ENCODE measurements around the gene DHRS7B.

Gene DHRS7B

GRCh38 chr17:21157586-21158370 lies 31.0 kb downstream of the DHRS7B start:
- DNase-seq (ENCODE audit: low read depth in 2 of 2), result no peak

GRCh38 chr17:21160401-21160800 lies 33.6 kb downstream of the DHRS7B start:
- no peak for DNase-seq (ENCODE audit: low read depth in 2 of 2)

DNA sequence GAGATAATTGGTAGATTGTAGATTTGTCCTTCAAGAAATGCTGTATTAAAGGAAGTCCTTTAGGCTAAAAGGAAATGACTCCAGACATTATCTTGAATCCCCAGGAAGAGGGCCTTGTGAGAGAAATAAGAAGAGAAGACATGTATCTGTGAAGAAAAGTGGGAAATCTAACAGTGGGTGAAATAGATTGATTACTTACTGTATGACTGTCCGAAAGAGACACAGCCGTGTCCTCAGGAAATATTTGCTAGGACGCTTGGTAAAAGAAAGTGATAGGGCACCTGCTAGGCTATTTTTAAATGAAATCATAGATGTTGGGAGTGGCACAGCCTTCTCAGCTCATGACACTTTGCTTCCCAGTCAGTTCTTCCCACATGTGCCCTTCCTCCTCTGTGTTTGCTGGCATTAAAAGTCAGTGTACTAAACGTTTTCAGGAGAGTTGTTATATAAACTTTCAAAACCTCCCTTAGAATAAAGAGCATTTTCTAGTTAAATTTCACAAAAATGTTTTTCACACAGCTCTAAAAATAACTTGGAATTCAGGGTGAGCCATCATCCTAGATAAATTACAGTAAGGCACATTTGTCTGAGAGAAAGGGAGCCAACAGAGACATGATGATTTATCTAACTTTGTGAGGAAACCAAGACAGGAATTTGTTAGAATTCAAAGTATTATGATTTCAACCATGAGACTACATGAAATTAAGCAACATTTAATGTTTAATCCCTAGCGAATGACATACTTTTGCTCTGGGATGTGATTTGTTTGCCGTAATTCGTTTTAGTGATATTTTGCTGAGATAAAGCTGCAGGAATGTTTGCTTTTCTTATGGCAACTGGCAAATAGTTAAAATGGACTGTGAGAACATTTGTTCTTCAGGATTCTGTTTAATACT lies 35.0 kb downstream of the DHRS7B start:
- no peak for DNase-seq (ENCODE audit: low read depth in 2 of 2)

- no peak for DNase-seq (ENCODE audit: low read depth in 2 of 2)
These were observed 35.6 kb downstream of the DHRS7B start for GRCh38 chr17:21162394-21162775.

GRCh38 chr17:21163101-21163500 lies 36.3 kb downstream of the DHRS7B start:
- DNase-seq (ENCODE audit: low read depth in 2 of 2), result no peak

DNA sequence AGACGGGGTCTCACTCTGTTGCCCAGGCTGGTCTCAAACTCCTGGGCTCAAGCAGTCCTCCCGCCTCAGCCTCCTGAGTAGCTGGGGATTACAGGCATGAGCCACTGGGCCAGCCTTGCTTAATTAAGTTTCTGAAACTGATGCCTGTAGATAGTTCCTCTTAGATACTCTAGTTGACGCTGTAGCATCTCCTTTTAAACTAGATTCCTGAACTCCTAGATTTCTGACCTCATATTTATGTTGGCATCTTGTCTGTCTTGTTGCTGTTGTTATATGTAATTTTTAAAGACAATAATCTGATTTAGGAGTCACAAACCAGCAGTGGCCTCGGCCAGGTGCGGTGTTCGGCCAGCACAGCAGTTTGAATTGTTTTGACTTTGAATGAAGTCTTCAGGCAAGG lies 37.5 kb downstream of the DHRS7B start:
- DNase-seq (ENCODE audit: low read depth in 2 of 2), result no peak

GRCh38 chr17:21164620-21165019 lies 37.9 kb downstream of the DHRS7B start:
- no peak for DNase-seq (ENCODE audit: low read depth in 2 of 2)

GRCh38 chr17:21165922-21166594 lies 39.3 kb downstream of the DHRS7B start:
- DNase-seq (ENCODE audit: low read depth in 2 of 2), result no peak

DNA sequence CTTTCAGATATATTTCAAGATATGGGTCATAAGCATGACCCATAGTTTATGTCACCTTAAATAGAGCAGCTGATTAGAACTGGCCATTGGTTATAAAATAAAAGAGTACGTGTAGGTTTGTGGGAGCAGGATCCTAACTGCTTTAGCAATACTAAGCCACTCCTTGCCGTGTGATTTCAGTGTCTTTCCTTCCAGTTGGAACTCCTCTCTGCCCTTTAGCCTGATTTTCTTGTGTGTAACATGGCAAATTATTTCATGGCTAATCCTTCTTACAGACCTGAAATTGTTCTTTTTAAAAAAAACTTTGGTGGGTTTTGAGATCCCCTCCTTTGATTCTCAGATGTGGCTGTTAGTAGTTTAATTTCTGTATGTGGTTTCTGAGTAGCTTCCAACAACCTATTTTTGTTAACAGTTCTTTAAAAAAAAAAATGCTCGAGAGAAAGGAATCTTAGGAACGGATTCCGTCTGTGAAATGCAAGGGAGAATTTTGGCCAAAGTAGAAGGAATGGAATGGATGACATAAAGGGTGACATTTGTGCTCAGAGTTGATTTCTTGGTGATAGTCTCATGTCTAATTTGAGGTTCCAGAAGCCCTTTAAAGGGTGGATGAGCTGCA lies 39.9 kb downstream of the DHRS7B start:
- no peak for DNase-seq (ENCODE audit: low read depth in 2 of 2)

DNA sequence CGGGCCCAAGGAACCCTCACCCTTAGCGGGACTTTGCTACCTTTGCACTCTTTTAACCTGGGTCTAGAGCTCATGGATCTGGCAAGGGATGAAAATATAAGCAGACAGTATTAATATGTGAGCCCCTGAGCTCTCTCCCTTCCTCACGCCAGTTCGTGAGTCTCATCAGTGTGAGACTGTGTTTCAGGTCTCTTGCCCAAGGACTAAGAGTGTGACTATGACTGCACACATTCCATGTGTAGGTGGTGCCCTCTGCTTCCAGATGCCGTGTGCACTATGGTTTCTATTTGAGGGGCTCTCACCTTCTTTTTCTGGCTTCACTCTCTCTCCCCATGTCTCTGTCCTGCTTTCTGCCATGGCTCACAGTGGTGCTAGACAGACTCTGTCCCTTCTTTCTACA lies 40.5 kb downstream of the DHRS7B start:
- DNase-seq (ENCODE audit: low read depth in 2 of 2), result no peak

GRCh38 chr17:21168555-21168865 lies 41.7 kb downstream of the DHRS7B start:
- DNase-seq (ENCODE audit: low read depth in 2 of 2), result no peak

DNA sequence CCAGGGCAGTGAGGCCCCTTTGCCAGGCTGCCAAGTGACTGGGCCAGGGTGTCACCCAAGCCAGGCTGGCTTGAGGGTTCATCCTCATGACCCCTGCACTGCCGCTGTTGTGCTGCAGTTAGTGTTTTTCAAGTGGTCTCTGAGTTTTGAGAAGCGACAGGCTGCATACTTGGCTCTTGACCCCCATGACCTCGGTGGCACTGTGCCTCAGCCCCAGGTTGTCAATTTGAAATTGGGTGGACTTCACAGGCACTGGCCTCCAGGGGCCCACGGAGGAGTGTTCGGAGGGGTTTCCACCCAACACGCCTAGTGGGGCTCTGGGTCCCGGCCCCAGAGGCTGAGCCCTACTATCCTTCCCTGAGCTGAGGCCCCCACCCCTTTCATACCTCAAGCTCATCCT lies 42.7 kb downstream of the DHRS7B start:
- no peak for DNase-seq (ENCODE audit: low read depth in 2 of 2)

- DNase-seq (ENCODE audit: low read depth in 2 of 2), result no peak
These were observed 44.0 kb downstream of the DHRS7B start for GRCh38 chr17:21170809-21171208.

DNA sequence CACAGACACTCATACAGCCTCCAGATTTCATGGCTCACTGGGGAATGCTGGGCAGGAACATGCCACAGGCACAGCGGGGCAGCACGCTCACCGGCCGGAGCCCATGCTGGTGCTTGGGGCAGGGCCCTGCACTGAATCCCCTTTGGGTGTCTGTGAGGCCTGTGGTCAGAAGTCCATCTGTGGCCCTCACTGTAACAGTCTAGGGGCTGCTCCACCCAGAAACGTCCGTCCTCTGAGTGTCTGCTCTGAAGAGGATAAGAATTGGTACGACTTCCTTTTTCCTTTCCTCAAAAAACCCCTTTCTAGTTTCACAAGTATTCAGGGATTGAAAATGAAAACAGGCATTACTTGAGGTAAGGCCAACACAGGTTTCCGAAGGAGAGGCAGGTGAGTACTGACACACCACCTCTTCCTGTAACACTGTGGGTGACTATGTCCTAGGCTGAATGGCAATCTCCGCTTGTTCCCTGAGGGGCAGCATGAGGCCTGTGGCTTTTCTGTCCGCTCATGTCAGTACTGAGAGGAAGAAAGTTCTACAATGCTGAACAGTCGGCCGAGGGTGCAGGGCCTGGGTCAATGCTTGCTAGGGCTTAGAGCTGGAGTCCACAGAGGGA lies 44.7 kb downstream of the DHRS7B start:
- DNase-seq (ENCODE audit: low read depth in 2 of 2), result no peak

DNA sequence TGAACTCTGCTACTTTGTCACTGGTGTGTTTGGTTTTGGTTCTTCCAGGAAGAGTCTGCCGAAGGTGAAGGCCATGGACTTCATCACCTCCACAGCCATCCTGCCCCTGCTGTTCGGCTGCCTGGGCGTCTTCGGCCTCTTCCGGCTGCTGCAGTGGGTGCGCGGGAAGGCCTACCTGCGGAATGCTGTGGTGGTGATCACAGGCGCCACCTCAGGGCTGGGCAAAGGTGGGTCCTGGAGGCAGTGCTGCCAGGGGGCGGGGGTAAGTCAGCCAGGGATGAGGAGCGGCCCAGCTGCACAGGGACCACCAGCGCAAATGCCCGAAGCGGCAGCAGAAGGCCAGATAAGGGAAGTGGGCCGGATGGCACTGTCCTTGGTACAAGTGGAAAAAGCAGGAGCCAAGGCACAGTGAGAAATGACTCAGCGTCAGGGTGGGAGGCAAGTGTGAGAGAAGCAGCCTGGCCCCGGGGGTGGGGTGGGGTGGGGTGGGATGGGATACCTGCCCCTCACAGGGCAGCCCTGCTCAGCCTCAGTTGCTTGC lies 45.3 kb downstream of the DHRS7B start:
- DNase-seq (ENCODE audit: low read depth in 2 of 2), result no peak

DNA sequence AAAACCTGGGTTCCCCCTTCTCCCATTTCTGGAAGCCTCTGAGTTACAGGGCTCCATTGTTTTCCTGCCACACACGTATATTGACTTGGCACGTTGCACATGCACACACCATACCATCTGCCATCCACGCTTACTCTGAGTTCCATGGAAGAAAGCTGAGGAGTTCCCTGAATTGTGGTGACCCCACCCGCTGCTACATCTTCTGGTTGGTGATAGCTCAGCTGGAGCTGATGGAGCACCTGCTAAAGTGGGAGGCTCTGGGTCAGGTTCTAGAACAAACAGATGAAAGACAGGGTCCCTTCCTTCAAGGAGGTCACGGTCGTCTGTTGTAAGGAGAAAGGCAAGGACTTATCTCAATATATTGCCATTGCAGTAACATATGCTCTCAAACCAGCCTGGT lies 46.1 kb downstream of the DHRS7B start:
- DNase-seq (ENCODE audit: low read depth in 2 of 2), result no peak

DNA sequence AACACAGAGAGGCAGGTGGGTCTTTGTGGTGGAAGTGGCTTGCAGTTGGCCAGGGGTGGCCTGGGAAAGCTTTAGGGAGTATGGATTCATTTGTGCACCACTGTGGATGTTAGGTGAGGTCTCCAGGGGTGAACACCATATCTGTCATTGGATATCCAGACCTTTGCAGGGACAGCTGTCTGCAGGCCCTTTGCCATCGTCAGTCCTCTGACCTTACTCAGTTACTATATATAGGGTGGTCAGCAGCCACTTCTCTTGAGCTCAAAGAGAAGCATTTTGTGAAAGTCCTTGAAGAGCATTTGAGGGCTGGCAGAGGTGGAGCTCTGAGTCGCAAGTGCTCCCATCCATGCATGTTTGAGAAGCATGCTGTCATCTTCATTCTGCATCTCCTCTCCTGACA lies 46.8 kb downstream of the DHRS7B start:
- no peak for DNase-seq (ENCODE audit: low read depth in 2 of 2)

DNA sequence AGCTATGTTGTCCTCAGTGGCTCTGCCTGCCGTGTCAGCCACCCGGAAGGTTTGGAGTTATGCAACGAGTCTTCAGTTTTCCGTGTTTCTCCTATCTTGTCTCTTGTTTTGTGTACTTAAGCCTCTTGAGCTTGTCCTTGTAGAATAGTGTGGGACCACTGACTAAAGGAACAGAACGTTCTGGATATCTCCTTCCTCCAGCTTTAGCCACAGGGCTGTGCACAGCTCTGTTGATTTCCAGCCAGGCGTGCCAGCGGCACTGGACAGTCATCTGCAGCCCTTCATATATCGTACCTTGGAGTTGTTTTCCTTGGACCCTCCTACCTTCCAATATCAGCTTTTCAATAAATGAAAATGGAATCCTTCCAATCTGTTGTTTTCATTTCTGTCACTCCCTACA lies 47.4 kb downstream of the DHRS7B start:
- no peak for DNase-seq (ENCODE audit: low read depth in 2 of 2)

DNA sequence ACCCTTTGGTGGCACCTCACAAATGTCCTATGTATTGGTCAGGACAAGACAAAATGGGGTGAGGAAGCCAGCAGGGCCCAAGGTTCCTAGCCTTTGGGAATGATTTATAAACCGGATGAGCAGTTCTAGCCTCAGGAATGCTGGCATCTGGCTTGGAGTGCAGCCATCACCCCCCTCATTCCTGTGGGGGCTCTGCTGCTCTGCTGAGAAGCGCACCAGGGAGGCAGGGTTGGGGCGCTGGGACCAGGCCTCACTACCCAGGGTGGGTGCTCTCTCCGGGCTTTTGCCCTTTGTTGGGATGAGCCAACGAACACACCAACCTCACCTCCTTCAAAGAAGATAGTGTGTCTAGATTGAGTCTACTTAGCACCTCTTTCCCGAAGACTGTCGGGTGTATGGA lies 47.9 kb downstream of the DHRS7B start:
- no peak for DNase-seq (ENCODE audit: low read depth in 2 of 2)

DNA sequence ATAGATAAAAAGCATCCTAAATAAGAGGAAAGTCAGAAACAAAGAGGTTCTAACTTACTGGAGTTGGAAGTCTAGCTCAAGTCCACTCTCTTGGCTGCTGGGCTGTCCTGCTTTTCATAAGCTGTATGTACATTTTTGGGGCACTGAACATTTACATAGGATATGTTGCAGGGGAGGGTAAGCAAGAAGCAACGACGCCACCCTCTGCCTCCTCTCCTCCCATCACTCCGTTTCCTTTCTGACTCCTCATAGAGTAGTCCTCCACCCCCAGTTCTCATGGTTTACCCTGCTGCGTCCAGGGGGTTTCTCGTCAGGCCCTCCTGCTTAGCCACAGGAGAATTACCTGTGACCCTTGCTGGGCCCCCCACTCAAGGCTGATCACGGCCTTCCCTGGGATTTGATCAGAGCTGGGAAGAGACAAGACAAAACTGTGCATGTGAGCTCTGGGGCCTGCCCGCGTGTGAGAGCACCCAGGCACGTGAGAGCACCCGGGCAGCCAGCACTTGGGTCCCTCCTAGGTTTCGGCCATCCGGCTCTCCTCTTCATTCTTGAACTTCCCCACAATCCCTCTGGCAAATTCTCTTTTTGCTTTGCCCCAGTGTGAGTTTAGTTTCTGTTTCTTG lies 50.1 kb downstream of the DHRS7B start:
- no peak for DNase-seq (ENCODE audit: low read depth in 2 of 2)

GRCh38 chr17:21177401-21177800 lies 50.6 kb downstream of the DHRS7B start:
- no peak for DNase-seq (ENCODE audit: low read depth in 2 of 2)
